GM18870 (cell line): Measurements from ENCODE around the gene FTMT.
"Not testable (repeated sequence)": the region's sequence is repeated elsewhere in the genome, so short reads cannot be mapped to it uniquely, and the experiment has no call there.

Source experiments
- ATAC-seq: cut with Tn5 transposase; IDR thresholded peaks from one replicate; pipeline ENCODE4 v1.9.1; 2021; ENCODE audit warnings: moderate library complexity; ENCODE audit not compliant: unreplicated experiment

The FTMT gene

DNA sequence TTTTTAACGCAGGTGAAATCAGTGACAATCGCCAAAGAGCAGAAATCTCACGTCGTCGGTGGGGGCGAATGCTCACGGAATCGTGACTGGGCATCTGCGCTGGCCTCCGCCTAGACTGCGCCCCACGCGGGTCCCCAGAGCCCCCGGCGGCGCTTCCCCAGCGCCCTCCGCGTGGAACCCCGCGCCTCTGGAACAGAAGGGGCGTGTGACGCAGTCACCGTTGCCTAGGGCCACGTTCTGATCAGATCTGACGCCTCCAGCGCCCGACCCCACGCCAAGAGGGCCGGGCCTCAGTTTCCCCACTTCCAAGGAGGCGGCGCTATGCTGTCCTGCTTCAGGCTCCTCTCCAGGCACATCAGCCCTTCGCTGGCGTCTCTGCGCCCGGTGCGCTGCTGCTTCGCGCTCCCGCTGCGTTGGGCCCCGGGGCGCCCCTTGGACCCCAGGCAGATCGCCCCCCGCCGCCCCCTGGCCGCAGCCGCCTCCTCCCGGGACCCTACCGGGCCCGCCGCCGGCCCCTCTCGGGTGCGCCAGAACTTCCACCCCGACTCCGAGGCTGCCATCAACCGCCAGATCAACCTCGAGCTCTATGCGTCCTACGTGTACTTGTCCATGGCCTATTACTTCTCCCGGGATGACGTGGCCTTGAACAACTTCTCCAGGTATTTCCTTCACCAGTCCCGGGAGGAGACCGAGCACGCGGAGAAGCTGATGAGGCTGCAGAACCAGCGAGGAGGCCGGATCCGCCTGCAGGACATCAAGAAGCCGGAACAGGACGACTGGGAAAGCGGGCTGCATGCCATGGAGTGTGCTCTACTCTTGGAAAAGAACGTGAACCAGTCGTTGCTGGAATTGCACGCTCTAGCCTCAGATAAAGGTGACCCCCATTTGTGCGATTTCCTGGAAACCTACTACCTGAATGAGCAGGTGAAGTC is at the start of gene FTMT:
TSS of gene FTMT (plus strand) at position 240 of the 932 bp plus-strand sequence. CDS start at position 322, 82 bp downstream.
- no peak for ATAC-seq

DNA sequence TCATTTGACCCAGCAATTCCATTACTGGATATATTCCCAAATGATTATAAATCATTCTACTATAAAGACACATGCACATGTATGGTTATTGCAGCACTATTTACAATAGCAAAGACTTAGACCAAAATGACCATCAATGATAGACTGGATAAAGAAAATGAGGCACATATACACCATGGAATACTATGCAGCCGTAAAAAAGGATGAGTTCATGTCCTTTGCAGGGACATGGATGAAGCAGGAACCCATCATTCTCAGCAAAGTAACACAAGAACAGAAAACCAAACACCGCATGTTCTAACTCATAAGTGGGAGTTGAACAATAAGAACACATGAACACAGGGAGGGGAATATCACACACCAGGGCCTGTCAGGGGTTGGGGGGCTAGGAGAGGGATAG is 46.4 kb upstream of the FTMT start:
- ATAC-seq: not testable (repeated sequence)

DNA sequence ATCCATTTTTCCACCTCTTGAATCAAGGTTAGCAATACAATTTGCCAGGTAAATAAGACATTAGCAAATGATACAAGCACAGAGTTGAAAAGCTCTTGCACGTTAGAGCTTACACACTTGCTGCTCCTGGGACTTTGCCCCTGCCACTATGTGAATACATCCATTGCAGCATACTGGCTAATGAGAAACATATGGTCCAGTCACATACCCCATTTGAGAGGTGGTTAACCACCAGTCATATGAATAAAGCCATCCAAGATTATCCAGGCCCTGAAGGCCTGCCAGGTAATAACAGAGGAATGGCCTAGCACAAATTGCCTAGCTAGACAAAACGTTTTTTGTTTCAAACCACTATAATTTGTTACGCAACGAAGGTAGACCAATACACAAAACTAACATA is 45.8 kb upstream of the FTMT start:
- ATAC-seq: no peak

GRCh38 chr5:121816164-121816563 is 35.5 kb upstream of the FTMT start:
- no peak for ATAC-seq

DNA sequence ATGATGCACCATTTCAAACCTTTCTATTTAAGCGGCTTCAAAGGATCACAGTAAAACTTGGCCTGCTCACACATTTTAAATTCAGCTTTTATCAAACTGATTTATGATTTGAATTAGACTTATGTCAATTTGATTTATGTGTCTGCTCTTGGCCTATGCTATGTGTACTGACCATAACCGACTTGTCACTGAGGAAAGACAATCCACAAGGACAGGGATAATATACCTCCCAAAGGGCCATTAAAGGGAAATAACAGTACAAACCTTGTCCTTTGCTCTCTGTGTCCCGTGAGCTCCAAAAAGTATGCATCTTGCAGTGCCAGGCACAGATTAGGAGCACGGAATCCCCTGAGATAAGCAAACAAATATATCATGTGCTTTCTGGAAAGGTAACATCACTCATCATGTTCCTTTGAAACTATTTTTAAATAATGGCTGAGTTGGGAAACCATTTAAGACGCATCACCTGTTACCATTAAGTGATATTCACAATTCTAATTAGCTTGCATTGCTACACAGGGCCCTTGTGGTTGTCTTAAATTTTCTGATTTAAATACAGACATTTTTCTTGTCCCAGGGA is 31.9 kb upstream of the FTMT start:
- no peak for ATAC-seq

- no peak for ATAC-seq
Observed at GRCh38 chr5:121833617-121834016, 18.1 kb upstream of the FTMT start.

DNA sequence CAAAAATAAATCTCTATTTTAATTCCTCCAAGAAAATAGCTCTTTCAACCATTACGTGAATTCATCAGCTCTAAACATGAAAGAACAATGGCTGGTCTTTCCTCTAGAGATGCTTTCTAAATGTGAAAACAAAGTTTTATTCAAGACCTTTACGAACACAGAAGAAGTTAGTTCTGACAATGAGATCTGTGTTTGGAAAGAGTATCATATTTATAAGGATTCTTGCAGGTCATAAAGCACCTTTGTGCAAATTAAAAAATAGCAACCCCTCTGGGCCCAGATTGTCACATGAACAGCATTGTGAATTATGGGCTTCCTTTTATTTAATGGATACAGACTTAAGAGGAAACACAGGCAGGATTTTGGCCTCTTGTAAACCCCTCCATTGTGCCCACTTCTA is 17.7 kb upstream of the FTMT start:
- ATAC-seq: no peak

DNA sequence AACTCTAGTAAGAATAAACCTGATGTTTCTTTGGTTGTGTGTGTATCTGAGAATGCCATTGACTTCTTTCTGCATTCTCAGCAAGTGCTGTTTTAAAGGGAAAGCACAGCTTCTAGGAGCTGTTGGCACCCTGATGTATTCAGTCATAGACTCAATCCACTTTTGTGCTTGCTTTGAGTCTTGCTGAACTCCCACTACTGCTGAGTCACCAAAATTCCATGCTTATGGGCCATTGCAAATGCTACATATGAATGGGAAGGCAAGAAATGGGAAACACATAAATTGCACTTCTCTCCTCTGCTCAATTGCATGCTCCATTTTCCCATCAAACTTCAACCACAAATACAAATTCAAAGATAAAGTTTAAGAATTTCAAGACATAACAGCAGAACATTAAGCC is 9.8 kb upstream of the FTMT start:
- ATAC-seq: no peak

- no peak for ATAC-seq
Observed at GRCh38 chr5:121850272-121850671, 1.4 kb upstream of the FTMT start.

- no peak for ATAC-seq
Observed at GRCh38 chr5:121853850-121854249, 2.2 kb downstream of the FTMT start.

DNA sequence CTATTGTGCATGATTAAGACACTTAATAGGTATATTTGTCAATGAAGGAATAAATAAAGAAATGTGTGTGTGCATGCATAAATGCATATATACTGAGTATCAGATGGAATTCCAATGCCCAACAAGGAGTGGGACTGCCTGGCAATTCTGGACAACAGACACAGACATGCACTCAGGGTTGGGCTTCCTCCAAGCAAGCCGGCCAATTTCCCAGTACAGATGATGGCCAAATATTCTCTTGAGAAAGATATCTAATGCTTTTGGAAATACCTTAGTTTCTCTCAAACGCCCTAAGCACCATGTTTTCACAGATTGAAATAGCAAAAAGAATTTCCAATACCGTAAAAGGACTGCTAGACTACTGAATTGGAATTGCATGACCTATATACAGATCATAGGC is 11.1 kb downstream of the FTMT start:
- no peak for ATAC-seq

- ATAC-seq: no peak
Observed at GRCh38 chr5:121863753-121864285, 12.1 kb downstream of the FTMT start.

DNA sequence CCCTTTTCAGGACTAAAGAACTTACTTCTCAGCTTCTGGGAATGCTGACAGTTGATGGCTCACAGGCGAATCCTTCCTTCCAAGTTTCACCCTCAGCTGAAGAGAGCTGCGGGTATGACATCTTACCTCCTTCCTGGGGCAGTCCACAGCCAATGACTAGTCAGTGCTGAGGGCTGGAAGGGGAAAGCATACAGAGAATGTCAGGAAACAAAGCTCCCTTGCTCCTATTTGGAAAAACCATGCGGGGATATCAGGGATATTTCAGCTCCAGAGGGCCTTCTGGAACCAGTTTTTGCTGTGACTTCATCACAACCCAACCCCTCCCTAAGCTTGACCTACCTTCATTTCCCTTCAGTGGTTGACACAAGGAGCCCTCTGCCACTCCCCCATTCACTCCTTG is 15.7 kb downstream of the FTMT start:
- no peak for ATAC-seq

DNA sequence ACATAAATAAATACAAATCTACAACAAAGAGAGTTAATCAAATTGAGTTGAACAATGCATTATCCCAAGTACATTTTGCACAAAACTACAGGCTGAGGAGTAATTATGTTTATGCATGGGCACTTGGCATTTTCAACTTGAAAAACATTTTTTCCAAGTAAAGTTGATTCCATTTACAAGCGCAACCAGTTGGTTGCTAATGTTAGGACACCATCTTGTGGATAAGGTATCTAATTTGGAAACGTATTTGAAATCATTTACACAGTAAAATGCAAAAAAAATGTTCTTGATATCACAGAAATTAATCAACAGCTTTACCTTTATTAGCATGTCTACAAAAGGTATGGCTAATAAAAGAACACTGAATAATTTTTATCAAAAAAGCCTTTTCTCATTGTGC is 18.8 kb downstream of the FTMT start:
- no peak for ATAC-seq

DNA sequence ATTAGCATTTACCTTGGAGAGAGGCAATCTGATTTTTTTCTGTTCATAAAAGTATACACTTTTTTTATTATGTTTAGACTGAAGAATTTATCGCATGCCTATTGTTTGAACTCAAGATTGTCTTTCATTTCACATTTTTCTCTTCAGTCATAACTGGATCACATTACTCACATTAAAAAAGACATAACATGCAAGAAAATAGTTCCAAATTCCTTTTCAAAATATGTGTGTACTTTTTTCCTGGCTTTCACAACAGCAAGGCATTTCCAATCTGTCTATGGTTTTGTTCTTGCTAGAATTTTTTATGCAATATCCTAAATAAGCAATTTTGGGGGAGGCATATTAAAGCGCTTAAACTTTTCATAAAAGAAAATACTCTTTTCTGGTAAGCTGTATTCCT is 21.2 kb downstream of the FTMT start:
- no peak for ATAC-seq

- ATAC-seq: no peak
Observed at GRCh38 chr5:121873409-121873808, 21.7 kb downstream of the FTMT start.

DNA sequence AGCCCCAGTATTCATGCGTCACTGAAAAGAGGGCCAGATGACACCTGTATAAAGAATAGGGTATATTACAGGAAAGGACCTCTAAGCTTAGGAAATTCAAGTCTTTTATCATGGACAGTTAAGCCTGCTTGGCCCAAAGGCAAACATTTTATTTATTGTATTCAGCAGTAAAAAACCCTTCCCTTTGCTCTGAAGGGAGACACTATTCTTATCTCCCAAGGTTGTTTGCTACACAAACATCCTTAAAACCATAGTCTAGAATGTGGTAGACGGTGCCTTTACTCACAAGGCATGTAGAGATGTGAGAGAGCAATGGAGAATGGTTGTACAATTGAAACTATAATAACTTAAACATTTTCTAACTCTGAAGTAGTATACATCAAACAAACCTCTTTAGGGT is 33.9 kb downstream of the FTMT start:
- ATAC-seq: no peak

DNA sequence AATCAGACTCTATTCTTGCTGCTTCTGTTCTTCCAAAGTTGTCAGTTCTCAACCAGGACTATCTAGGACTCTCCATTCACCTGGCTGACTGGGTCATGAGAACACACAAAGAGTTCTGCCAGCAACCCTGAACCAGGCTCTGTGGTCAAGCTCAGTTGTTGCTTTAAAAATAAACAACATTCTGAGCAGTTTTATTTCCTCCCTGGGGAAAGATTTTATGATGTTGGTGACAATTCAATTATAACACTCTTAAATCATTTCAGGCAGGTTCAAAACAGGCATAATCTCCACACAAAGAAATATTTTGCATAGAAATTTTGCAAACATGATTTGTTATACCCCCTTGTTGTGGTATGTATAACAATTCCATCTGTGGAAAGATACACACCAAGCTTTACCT is 36.0 kb downstream of the FTMT start:
- no peak for ATAC-seq

- no peak for ATAC-seq
Observed at GRCh38 chr5:121890297-121890858, 38.7 kb downstream of the FTMT start.

GRCh38 chr5:121897341-121897740 is 45.7 kb downstream of the FTMT start:
- no peak for ATAC-seq

DNA sequence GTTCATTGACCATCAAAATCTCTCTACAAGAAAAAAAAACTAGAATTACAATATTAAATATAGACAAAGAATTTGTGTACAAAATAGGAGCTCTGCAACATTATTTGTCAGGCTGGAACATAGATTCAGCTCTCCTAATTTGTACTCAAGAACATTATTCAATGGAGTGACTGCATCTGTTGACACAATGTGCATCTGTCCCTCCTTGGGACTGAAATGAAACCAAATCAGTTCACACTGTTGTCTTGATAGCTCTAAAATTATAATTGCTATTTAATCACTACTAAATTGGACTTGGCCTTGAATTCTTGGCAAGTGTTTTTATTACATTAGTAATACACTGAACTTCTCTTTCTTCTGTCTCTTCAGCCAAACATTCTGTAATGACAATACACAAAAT is 47.7 kb downstream of the FTMT start:
- no peak for ATAC-seq
